NCI-H2171 (cell line): Measurements from ENCODE around the gene MINPP1.

Experiments
- DNase-seq: peaks from one replicate; lab custom pipeline; 2025; lab: John Stamatoyannopoulos, UW

MINPP1 gene

DNA sequence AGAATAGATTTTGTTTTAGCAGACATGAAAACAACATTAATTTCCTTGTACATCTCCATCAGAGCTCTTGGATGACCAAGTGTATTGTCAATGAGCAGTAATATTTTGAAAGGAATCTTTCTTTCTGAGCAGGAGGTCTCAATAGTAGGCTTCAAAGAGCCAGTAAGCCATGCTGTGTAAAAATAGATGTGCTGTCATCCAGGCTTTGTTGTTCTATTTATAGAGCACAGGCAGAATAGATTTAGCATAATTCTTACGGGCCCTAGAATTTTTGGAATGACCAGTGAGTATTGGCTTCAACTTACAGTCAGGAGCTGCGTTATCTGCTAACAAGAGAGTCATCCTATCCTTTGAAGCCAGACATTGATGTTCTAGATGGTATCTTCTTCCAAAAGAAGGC, 19.0 kb downstream of the MINPP1 start:
- no peak for DNase-seq

DNA sequence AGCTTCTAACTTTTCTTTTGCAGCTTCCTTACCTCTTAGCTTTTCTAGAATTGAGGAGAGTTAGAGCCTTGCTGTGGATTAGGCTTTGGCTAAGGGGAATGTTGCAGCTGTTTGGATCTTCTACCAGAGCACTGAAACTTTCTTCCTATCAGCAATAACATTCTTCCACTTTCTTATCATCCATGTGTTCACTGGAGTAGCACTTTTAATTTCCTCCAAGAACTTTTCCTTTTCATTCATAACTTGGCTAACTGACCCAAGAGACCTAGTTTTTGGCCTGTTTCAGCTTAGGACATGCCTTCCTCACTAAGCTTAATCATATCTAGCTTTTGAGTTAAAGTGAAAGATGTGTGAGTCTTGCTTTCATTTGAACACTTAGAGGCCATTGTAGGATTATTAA, 19.6 kb downstream of the MINPP1 start:
- no peak for DNase-seq

DNA sequence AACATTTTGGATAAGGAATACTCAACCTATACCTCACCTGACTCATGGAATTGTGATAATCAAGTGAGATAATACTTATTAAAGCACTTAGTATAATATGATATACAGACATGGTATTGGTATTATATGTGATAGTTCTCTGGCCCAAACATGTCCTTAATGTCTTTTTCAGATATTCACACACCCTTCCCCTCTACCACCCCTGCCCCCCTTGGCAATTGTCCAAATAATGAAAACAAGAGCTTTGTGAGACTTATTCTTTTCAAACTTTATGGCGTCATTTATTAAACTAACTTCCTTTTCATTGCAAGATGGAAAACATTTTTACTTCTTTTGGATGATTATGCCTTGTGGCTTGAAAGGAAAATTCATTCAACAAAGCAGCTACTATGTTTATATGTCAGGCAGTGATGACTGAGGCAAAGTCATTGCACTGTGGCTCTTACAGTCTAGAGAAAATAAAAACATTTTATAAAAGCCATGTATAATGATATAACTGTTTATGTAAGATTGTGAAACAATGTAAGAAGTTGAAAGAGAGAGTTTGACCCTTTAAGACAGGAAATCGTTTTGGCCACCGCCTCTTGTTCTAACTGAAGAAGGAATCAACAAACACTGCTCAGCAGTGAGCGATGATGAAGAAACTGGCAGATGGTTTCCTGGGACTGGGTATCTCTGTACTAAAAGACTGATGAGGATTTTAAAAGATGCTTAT, 27.4 kb downstream of the MINPP1 start:
- DNase-seq = no peak

DNA sequence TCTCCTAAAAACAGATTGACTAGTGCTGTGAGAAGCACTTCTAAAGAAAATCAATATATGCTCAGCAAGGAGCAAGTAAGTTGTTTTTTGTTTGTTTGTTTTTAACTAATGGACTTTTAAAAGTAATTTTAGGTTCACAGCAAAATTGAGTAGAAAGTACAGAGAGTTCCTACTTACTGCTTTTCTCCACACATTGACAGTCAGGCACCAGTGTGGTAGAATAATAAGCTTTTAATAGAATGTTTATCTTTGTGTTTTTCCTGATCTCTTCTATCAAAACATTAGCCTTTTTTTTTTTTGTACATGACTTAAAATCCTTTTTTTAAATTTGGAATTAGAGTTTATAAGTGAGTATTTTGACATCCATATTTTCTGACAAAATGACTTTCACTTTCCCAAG, 28.0 kb downstream of the MINPP1 start:
- DNase-seq = no peak

DNA sequence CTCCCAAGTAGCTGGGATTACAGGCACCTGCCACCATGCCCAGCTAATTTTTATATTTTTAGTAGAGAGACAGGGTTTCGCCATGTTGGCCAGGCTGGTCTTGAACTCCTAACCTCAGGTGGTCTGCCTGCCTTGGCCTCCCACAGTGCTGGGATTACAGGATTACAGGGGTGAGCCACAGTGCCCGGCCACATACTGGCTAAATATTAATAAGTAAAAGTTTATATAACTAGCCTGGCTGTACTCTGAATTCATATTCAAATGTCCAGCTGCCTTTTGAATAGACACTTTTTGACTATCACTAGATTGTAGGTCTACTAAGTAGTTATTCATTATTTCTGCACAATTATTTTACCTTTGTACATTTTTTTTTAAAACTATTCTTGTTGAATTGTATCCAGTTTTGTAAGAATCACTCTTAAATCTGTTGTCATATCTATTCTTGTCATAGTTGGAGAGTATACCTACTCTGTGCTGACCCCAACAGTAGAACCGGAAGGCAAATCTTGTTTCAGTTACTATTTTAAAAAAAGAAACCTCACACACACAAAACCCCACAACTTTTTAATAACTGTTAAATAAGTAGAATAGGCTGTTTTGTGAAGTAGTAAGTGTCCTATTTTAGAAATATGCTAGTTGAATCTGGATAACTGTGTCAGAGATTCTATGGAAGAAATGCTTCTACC, 29.6 kb downstream of the MINPP1 start:
- DNase-seq = no peak

DNA sequence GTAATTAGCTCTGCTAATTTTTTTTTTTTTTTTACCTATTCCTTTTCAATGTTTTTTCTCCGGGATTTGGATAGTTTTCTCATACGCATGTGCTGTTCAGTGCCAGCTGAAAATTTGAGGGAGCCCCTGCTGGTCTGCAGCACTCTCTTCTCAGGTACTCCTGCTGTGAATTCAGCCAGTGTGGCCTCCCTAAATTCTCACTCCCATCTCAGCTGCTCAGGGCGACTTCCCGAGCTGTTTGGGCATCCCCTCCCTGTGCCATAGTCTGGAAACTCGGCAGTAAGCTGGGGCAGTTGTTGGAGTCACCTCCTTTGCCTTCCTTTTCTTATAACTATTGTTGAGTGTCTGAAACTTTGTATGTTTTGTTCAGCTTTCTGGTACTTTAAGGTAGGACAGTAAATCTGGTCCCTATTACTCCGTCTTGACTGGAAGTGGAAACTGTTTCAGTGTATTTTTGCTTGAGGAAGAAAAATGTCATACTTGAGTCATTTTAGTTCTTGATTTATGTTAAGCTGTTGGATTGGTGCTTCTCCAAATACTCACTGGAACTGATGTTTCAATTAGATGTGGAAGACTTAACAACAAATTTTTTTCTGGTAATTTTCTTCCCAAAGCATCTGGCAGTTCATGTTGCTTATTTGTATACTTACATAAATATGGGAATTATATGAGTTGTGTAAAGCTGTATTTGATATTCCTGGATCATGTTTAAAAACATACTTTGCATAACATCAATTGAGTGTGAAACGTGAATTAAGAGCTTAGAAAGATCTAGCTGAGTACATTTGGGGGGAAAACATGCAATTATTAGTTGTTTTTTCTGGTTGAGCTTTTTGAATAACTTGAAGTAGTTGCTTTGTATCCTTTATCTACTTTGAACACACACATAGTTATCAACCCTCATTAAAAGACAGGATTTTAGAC, 33.7 kb downstream of the MINPP1 start:
- DNase-seq = no peak

DNA sequence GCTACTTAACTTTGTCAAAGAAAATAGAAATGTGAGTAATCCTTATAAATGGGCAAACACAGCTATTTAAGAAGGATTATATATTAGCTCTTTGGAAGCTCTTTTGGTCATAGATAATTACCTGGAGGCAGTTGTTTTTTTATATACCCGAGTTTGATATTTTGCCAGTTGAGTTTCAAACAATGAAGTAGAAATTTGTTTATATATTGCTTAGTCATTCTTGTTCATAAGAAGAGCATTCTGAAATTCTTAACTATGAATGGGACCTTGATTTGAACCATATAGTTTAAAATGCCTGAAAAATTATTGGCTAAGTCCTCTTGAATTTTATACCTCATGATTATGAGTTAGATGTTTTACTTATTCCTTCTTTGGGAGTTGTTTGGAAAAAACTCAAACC, 36.4 kb downstream of the MINPP1 start:
- DNase-seq = no peak

DNA sequence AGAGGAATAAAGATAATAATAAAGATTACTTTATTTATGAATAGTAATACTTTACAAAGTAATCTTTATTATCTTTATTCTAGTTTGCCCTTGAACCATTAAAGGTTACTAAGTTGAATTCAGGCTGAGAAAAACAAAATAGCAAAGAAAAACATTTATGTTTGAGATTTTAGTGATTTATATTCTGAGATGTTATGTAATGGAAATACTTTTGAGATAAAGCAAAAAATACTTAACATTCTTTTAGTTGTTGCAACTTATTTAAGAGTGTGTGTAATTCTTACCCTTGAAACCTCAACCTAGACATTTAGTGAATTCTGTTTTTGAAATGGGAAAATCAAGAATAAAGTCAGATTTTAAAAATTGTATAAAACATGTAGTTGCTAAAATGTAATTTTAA, 40.0 kb downstream of the MINPP1 start:
- DNase-seq = no peak

DNA sequence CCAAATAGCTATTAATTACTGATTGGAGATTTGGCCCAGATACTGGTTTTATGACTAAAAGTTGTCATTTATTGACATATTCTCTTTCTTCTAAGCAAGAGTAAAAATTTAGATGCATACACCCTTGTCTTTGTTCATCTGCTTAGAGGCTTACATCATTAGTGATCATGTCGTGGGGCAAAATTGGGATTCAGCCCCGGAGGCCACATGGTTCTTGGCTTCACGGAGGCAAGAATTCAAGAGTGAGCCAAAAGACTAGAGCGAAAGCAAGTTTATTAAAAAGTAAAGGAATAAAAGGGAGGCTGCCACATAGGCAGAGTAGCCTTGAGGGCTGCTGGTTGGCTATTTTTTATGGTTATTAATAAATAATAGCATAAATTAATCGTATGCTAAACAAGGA, 41.1 kb downstream of the MINPP1 start:
- DNase-seq = no peak

DNA sequence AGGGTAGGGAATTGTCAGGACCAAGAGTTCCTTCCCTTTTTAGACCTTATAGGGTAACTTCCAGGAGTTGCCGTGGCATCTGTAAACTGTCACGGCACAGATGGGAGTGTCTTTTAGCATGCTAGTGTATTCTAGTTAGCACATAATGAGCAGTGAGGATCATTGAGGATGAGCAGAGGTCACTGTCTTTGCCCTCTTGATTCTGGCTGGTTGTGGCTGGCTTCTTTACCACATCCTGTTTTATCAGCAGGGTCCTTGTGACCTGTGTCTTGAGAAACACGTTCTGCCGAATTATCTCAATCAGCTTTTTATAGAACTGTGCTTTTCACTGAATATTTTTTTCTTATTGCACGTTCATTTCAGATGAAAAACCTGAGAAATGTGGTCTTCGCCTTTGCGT, 41.5 kb downstream of the MINPP1 start:
- DNase-seq = no peak

DNA sequence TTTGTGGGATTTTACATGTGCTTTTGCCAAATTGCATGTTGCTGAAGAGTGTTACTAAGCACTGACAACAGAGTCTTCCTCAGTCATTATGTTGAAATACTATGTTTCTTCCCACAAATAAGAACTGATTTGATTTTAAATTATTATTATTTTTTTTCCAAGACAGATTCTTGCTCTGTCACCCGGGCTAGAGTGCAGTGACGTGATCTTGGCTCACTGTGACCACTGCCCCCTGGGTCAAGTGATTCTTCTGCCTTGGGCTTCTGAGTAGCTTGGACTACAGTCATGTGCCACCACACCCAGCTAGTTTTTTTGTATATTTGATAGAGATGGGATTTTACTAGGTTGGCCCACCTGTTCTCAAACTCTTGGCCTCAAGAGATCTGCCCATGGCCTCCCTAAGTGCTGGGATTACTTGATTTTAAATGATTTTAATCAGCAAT, 42.3 kb downstream of the MINPP1 start:
- DNase-seq = no peak

DNA sequence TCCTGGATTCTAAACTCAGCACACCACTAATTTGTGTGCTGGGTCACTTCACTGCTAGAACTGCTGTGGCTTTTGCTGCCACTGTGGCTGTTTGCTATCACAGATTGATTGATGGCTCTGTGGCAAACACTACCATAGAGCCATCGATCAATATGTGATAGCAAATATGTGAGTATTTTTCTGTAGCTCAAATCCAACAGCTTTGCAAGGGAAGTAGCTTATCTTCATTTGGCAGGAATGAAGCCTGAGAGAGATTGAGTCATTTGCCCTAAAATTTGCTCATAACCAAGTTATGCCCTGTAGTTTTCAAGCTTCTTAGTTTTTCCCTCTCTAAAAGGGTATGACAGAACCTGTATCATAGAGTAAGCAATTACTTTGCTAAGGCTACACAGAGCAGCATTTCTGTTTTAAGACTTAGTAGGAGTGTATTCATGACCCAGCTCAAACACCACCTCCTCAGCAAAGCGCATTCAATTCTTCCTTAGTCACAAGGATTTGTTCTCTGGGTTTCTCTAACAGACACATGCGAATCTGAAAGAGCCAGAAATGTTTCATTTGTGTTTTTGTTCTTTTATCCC, 43.1 kb downstream of the MINPP1 start:
- DNase-seq = no peak

DNA sequence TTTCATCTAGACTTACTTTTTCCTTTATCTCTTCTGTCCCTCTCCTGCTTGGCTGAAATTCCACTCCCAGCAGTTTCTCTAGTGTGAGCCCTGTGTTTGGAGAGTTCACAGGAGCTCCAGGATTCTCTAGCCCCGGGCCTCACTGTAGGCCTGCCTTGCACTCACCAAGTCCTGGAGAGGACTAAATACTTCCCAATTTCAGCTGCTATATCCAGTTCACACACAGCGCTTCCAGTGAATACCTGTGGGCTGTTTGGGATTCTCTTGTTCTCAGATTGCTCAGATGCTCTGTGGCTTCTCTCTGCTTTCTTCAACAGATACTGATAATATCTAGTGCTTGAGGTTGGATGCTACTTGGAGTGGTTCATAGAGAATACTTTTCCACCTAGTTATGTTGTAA, 46.0 kb downstream of the MINPP1 start:
- no peak for DNase-seq

DNA sequence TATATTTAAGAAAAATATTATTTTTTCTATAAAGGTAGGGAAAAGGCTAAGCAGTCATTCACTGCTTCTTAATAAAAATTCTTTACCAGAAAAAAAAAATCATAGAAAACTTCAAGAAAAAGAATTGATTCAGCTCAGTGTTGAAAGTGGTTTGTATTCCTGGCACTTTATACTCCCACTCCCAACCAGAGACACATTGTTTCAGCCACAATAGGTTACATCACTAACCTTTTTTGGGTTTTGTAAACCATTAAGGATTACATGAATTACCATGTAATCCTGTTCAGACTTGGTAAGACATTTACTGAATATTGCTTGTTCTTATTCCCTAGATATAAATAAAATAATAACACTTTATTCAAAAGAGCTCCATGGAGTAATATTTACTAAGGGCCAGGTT, 46.6 kb downstream of the MINPP1 start:
- no peak for DNase-seq

DNA sequence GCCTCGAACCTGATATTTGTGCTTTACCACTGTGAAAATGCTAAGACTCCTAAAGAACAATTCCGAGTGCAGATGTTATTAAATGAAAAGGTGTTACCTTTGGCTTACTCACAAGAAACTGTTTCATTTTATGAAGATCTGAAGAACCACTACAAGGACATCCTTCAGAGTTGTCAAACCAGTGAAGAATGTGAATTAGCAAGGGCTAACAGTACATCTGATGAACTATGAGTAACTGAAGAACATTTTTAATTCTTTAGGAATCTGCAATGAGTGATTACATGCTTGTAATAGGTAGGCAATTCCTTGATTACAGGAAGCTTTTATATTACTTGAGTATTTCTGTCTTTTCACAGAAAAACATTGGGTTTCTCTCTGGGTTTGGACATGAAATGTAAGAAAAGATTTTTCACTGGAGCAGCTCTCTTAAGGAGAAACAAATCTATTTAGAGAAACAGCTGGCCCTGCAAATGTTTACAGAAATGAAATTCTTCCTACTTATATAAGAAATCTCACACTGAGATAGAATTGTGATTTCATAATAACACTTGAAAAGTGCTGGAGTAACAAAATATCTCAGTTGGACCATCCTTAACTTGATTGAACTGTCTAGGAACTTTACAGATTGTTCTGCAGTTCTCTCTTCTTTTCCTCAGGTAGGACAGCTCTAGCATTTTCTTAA, 47.7 kb downstream of the MINPP1 start:
- no peak for DNase-seq

DNA sequence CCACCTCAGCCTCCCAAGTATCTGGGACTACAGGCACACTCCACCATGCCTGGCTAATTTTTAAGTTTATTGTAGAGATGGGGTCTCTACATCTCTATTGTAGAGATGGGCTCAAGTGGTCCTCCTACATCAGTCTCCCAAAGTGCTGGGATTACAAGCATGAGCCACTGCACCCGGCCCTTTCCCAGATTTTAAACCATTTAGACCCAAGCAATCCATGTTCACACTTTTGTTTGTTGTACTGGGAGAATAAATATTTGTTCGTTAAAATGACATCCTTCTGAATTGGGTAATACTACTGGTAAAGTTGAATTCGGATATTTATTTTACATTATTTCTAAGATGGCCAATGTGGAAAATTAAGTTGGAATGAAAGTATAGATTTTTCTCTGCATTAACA, 52.7 kb downstream of the MINPP1 start:
- DNase-seq = no peak

DNA sequence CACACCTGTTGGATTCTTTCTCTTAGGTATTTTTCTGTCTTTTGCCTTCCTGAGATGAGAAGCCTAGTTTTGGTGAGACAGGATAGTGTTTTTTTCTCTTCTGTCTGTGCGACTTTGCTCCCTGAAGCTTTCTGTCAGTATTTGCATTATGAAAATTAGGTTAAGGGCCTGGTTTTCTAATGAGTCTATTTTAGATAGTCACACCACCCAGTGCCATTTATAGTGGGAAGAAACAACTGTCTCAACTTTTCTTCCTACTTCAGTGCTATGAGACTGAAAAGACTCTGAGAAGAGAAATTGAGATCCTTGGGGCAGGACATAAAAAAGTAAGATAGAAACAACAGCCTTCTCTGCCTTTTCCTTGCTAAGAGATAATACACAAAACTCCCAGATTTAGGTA, 53.6 kb downstream of the MINPP1 start:
- no peak for DNase-seq

DNA sequence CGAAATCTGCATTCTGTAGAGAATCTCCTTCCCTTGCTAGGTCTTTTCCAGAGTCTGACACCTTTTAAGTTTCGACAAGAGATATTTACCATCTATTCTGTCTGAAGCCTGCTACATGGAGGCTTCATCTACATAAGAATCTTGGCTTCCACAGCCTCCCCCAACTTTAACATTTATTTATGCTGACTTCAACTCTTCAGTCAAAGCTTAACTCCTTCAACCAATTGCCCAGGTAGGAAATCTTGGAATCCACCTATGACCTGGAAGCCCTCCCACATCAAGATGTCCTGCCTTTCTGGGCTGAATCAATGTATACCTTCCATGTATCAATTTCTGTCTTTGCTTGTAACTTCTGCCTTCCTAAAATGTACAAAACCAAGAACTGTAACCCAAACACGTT, 54.7 kb downstream of the MINPP1 start:
- DNase-seq = no peak

DNA sequence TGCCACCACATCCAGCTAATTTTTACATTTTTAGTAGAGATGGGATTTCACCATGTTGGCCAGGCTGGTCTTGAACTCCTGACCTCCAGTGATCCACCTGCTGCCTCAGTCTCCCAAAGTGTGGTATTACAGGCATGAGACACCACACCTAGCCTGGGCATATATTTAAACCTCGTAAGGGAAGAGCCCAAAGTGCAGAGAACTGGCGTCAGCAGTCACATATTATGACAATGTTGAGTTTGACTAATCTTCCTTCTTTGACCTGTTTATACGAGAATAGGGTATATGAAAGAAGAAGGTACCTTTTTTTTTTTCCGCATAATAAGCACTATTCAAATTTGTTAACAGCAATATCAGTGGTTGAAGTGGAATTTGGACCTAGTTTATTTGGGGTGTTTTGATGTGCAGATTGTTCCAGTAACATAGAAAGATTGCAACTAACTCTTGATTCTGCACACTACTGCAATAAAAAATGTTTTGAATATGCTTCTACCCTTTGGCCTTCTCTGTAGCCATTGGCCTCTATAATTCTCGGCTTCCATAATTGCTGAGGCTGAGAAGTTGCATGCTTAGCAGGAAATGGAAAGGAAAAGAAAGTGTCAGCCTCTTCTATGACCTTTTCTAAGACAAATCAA, 55.9 kb downstream of the MINPP1 start:
- DNase-seq = no peak

DNA sequence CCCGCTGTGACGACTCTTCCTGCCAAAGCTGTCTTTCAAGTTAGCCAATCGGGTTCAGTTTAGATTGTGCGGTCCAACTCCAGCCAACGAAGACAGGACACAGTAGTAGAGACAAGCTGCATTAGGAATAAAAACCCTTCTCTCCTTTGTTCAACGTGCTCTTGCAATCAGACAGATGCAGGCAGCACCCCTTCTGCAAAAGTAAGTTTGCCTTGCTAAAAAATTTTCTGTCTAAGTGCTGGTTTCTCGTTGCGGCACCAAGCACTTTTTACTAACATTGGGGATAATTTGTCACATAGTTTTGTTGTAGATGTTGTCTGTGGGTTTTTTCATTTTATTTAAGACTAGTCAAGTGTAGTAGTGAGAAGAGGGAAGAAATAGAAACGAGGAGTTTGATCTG, 58.1 kb downstream of the MINPP1 start:
- DNase-seq = no peak

DNA sequence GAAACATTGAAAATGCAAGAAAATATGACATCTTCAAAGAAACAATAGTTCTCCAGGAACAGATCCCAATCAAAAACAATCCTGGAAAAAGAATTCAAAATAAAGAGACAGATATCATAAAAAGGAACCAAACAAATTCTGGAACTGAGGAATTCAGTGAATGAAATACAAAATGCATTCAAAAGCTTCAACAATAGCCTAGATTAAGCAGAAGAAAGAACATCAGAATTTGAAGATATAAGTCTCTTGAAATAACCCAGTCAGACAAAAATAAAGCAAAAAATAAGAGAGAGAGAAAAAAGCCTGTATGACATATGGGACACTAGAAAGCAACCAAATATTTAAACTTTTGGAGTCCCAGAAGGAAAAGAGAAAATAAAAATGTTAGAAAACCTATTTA, 60.3 kb downstream of the MINPP1 start:
- no peak for DNase-seq
